Prostate gland (tissue), 2 donors: Measurements from ENCODE around the gene PATL2. TPM values are rescaled to one million over a fixed set of nuclear protein-coding genes. Genes with fewer than 3 reads are reported as not detected.

Source experiments
- DNase-seq: peaks from one replicate; pipeline ENCODE4 v3.0.0-alpha.2; 2019; ENCODE audit warnings: low spot score
- H3K27ac ChIP-seq, 2 donors: fragments of 200-600 bp; sonication (generic); 2 replicates each; pipeline ENCODE4 v1.5.1; 2017 to 2019
- H3K27me3 ChIP-seq: fragments of 200-600 bp; sonication (generic); replicated peaks from 2 replicates; pipeline ENCODE4 v1.5.1; 2019; ENCODE audit not compliant: insufficient read depth
- H3K36me3 ChIP-seq, 2 donors: fragments of 200-600 bp; sonication (generic); 1 replicate in 1 of 2; 2 replicates in 1 of 2; pipeline versions ENCODE4 v1.5.1 to v1.8.1; 2017 to 2019
- H3K4me1 ChIP-seq: fragments of 200-600 bp; sonication (generic); replicated peaks from 2 replicates; pipeline ENCODE4 v1.5.1; 2019
- H3K4me3 ChIP-seq, 2 donors: fragments of 200-600 bp; sonication (generic); 2 replicates each; pipeline ENCODE4 v1.5.1; 2017 to 2019
- H3K9me3 ChIP-seq: fragments of 200-600 bp; sonication (generic); 2 replicates; pipeline ENCODE4 v1.5.1; 2017
- CTCF ChIP-seq, 4 experiments: fragments of 200-600 bp in 2 of 4; fragments of 450-650 bp in 2 of 4; sonication (generic) in 2 of 4; IDR thresholded peaks; 1 replicate in 3 of 4; 2 replicates in 1 of 4; pipeline ENCODE4 v1.5.1; 2016 to 2019; ENCODE audit warnings: antibody characterized with exemption in 4 of 4, mild to moderate bottlenecking in 2 of 4, moderate library complexity in 2 of 4
- POLR2A ChIP-seq: fragments of 450-650 bp; IDR thresholded peaks from one replicate; pipeline ENCODE4 v1.6.1; 2016; ENCODE audit warnings: antibody characterized with exemption, mild to moderate bottlenecking
- POLR2AphosphoS5 ChIP-seq: sonication (generic); formaldehyde crosslinking; IDR thresholded peaks from one replicate; pipeline ENCODE4 v1.6.1; 2017; ENCODE audit warnings: antibody characterized with exemption
- WGBS: methylation state at CpG from one replicate; pipeline ENCODE4 v1.1.5; 2018; 5-methylcytosine and 5-hydroxymethylcytosine counted together
- intact Hi-C: fragments of 100-400 bp; cut with DNase I; formaldehyde crosslinking; loops from one replicate; pipeline ENCODE4 v1.14.2; 2022
- total RNA-seq, 2 donors: library from RNA; depleted of rRNA; stranded (reverse); fragments of >200 nt; gene quantifications; one replicate each; pipeline ENCODE4 v1.1.0, GENCODE V29; 2016

The PATL2 gene
- total RNA-seq, 2 donors from 2014 or later, result 0.77 to 1.2 TPM

GRCh38 chr15:44718180-44718926 is 7.2 kb upstream of the PATL2 start:
- TF ChIP-seq POLR2AphosphoS5, result no peak
- no peak for TF ChIP-seq POLR2A
- TF ChIP-seq CTCF (IDR thresholded peaks at IDR 0.05), result no peak
- H3K4me1 ChIP-seq, result no peaks in the 10 kb centered on the region
- no peaks in the 10 kb centered on the region for H3K9me3 ChIP-seq
- H3K4me3 ChIP-seq, result no peak overlapping the region
- 65% methylated on average over 4 of the region's 4 CpGs for WGBS
- no peaks in the 10 kb centered on the region for H3K27me3 ChIP-seq
- no peak for DNase-seq
- H3K27ac ChIP-seq, result no peak overlapping the region
- intact Hi-C loops, result no loop called here
- peaks cover 8 to 19% of the 10 kb centered on the region in 2 donors for H3K36me3 ChIP-seq

- no peak overlapping the region for H3K4me3 ChIP-seq
- H3K27me3 ChIP-seq, result no peaks in the 10 kb centered on the region
- H3K4me1 ChIP-seq, result no peaks in the 10 kb centered on the region
- no peak for DNase-seq
- WGBS, result 94% methylated on average over 2 of the region's 2 CpGs
- TF ChIP-seq POLR2A, result no peak
- no peak for TF ChIP-seq CTCF (IDR thresholded peaks at IDR 0.05)
- TF ChIP-seq POLR2AphosphoS5, result no peak
- H3K9me3 ChIP-seq, result no peaks in the 10 kb centered on the region
- intact Hi-C loops, result no loop called here
- H3K27ac ChIP-seq, result no peak overlapping the region
- H3K36me3 ChIP-seq, result peaks cover 8 to 19% of the 10 kb centered on the region in 2 donors
Observed at GRCh38 chr15:44716983-44717602, 6.0 kb upstream of the PATL2 start.

- intact Hi-C loops, result no loop called here
- Histone ChIP-seq H3K36me3 (peaks cover 8 to 19% of the 10 kb centered on the region in 2 donors), H3K27ac (no peak overlapping the region), H3K4me1 (no peaks in the 10 kb centered on the region), H3K4me3 (no peak overlapping the region), H3K9me3 (no peaks in the 10 kb centered on the region), H3K27me3 (no peaks in the 10 kb centered on the region)
- 81% methylated on average over 2 of the region's 2 CpGs for WGBS
- no peak for DNase-seq
- TF ChIP-seq POLR2A (no peak), POLR2AphosphoS5 (no peak), CTCF (IDR thresholded peaks at IDR 0.05) (no peak)
Observed at GRCh38 chr15:44715797-44716334, 4.7 kb upstream of the PATL2 start.

- Histone ChIP-seq H3K36me3 (peaks cover 8 to 19% of the 10 kb centered on the region in 2 donors), H3K4me1 (no peaks in the 10 kb centered on the region), H3K4me3 (no peak overlapping the region), H3K27ac (no peak overlapping the region), H3K27me3 (no peaks in the 10 kb centered on the region), H3K9me3 (no peaks in the 10 kb centered on the region)
- no peak for TF ChIP-seq CTCF (IDR thresholded peaks at IDR 0.05)
- TF ChIP-seq POLR2AphosphoS5, result no peak
- TF ChIP-seq POLR2A, result no peak
- intact Hi-C loops, result no loop called here
- DNase-seq, result no peak
- WGBS, result 85% methylated on average over 6 of the region's 6 CpGs
Observed at GRCh38 chr15:44715142-44715796, 4.1 kb upstream of the PATL2 start.
